HG03460 (cell line): Measurements from ENCODE around the gene OLFM3.

Experiments used
- ATAC-seq: cut with Tn5 transposase; IDR thresholded peaks from one replicate; pipeline ENCODE4 v1.9.1; 2021; ENCODE audit not compliant: unreplicated experiment

OLFM3 gene

DNA sequence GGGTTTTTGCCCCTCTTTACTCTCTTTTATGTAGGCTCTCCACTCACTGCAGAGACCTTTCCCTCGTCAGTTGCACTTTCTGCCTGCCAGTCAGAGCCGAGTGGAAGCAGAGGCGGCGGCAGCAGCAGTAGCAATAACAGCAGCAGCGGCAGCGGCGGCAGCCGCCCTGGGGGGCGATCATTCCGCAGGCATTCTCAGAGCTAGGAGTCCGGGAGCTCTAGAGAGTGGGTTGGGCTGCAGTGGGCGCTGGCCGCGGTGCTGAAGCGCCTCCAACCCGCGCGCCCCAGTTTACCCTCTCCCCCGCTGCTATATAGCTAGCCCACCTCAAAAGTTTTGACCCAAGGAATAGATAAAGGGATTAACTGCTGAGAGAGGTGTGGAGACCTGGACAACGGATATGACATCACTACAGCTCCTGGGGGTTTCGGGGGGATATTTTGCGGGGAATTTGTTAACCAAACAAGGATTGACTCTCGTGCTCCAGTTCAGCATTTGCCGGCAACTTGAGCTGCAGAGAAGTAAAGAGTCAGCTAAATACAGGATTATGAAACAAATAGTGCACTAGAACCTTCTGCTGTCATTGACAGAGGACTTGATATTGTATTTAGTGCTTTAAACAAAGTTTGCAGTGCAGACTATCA is at the start of gene OLFM3:
TSS of gene OLFM3 (minus strand) at position 102 of the 641 bp plus-strand sequence.
- ATAC-seq, result no peak

DNA sequence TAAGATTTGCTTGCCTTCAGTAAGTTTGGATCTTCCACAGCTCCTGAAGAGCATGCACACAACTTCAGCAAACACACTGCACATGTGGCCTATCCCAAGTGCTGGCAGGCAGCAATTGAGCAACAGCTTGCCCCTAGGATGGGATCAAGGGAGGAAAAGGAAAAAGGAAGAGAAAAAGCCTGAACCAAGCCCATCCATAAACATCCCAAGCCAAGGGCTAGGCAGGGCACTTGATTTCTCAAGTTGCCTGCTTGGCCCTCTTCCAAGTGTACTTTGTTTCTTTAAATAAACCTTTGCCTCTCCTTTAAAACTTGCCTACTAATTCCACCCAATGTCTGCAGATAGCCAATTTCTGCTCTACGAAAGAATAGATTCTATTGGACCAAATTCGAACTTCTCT is 49.0 kb upstream of the OLFM3 start:
- ATAC-seq, result no peak

DNA sequence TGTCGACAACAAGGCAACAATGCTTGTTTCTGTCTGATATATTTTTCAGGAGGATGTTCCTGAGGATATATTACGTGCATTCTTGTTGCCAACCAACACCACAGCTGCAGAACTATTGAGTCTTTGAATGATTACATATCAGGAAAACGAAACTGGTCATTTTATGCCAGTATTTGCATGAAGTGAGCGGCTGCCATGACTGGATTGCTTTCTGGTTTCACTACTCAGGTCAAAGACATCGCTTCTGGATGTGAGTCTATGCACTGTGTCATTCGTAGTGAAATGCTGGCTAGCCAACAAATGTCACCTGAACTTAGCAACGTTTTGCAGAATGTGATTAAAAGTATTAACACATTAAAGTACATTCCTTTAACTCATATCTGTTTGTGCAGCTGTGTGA is 35.8 kb upstream of the OLFM3 start:
- no peak for ATAC-seq

DNA sequence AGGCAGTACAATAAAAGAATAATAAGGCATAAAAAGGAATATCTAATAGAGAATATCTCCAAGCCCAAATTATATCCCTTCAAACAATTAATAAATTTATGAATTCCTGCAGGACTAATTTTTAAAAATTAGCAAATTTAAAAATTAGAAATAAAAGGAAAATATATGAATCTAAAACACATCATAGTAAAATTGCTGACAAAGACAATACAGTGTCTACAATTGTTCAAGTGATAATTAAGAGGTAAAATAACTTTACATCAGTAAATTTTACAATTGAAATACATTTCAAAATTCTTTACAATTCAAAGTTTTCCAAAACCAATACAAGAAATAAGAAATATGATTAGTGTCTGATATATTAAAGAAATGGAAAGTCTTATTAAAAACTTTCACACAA is 22.8 kb upstream of the OLFM3 start:
- ATAC-seq, result no peak

DNA sequence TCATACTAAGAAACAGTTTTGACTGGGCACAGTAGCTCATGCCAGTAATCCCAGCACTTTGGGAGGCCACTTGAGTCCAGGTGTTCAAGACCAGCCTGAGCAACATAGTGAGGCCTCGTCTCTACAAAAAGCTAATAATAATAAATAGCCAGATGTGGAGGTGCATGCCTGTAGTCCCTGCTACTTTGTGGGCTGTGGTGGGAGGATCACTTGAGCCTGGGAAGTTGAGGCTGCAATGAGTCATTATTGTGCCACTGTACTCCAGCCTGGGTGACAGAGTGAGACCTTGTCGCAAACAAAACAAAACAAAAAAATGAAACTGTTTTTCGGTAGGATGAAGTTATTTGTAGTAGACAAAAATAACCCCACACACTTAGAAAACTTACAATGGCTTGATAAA is 19.0 kb upstream of the OLFM3 start:
- ATAC-seq, result no peak

DNA sequence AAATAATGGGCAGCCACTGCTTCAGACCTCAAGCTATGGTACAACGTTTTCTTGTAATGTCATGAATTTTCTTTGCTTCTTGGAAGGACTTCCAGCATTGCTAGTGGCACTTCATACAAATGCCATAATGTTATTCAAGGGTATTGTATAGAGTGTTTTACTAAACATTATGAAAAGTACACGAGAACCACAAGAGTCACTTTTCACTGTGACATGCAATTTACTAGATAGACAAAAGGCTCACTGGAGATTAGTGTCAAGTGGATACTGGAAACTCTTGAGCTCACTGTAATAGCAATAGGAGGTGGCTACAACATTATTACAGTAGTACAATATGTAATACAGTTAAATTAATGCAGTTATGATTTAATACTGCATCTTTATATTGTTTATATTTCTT is 5.3 kb upstream of the OLFM3 start:
- ATAC-seq, result no peak

DNA sequence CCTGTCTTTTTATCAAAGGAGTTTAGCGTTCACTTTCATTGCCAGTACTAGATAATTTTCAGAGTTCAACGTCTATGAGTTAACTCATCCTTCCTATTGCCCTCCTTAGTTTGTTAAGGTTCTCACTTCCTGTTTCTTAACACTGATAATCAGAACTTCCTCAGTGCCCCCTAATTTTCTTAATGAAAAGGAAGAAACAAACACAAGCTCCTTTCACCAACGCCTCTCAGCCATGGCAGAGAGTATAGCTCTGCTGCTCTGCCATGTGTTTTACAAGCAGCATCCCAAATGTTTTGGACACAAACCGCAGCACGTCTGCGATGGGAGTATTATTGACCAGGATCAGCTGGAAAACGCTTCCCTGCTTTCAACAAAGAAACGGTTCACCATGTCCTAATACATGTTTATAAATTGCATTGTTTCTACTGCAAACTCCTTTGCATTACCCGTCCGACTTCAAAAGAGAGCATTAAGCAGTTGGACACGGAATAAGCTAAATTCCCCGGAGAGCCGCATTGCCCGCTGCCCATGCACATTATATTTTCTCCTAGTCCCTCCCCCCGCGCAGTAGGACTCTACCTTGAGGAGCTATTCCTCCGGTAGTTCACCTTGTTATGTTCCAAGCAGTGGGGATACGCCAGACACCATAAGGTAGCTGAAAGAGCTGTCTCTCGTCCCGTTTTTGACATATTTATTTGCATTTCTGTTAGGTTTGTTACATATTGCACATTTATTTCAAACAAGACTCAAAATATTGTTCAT is 561 bp downstream of the OLFM3 start:
- ATAC-seq, result no peak

DNA sequence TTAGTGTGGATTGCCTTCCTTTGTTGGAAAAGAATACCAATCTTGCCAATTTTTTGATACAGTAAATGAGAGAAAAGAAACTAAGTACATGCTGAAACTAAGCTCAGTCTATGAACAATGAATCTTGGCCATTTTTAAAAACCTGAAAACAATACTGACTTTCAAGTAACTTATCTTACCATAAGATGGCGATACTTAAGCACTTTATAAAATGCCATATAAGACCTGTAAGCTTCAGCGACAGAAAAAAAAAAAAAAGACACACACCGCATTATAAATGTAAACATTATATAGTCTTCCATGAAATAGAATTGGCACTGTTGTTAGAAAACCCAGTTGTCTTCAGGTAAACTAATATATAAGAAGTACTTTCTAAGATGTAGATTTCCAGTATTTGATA is 3.0 kb downstream of the OLFM3 start:
- ATAC-seq, result no peak

DNA sequence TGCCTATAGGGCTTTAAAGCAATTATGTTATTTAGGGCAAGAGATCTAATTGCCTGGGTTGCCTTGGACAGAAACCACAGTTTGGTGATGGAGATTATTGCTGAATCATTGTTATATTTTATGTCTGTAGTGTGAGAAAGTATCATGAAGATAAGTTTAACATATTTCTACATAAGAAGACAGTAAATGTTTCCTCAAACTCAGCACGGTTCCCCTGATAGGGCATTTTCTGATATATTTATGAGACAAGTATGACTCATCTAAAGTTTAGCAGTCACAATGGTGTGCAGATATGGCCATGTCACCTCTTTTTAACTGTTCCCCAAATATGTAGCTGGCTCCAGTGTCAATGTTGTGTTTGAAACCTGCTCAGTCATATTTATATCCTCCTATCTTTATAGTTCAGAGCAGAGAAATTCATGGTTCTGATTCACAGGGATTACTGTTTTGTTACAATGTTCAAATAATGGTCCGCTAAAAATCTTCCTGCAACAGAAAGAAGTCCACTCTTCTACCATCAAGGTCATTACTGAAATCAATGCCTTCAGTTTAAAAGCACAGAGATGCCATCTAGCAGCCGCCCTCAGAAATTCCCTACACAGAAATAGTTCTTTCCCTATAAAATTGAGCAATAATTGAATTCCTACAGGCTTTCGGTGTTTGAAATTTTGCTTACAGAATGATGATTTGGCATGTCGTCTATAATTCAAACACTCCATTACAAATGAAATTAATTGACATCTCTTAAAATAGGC is 3.7 kb downstream of the OLFM3 start:
- ATAC-seq, result no peak

DNA sequence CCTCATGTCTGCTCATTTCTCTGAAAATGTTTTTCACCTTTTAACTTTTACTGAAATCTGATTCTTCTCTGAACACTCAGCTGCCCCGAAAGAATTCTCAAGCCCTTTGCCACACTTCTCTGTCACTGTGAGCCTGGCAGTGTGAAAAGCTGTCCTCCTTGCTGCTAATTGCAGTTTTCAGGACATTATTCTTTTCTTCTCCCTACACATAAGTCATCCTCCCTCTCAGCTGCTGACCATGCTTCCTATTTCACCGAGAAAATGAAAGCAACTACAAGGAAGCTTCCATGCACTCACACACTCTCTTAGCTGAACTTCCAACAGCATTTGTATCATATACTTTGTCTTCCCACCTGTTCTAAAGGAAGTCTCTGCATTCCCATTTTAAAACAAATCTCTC is 15.8 kb downstream of the OLFM3 start:
- ATAC-seq, result no peak

DNA sequence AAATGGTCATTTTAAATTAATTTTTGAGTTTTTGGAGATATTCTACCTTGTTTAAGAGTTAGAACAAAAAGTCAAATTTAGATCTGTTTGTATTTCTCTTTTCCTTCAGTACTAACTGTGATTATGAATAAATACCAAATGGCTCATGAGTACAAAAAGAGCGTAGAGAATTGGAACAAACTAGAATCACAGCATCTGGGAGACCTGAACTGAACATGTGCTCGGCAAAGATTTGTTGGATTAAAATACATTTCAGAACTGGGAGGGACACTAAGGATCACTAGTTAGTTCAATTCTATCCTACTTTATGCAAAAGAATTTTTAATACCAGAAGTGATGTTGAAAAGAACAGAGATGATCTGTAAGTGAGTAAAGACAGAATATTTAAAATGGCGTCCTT is 19.5 kb downstream of the OLFM3 start:
- no peak for ATAC-seq

DNA sequence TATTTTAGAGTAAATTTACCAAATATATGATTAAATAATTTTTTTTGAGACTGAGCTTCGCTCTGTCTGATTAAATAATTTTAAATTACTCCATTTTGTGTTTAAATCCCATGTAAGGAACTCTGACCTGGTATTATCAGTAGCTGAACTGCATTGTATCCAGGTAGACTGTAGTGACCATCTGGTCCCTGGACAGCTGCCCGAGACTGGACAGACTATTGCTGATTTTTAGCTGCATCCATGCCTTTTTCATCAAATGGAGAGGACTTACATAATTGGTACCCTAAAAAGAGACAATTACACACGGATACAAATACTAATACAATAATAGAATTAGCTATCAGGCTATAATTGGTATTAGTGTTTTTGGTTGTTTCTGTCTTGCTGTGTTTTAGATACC is 20.6 kb downstream of the OLFM3 start:
- ATAC-seq, result no peak

DNA sequence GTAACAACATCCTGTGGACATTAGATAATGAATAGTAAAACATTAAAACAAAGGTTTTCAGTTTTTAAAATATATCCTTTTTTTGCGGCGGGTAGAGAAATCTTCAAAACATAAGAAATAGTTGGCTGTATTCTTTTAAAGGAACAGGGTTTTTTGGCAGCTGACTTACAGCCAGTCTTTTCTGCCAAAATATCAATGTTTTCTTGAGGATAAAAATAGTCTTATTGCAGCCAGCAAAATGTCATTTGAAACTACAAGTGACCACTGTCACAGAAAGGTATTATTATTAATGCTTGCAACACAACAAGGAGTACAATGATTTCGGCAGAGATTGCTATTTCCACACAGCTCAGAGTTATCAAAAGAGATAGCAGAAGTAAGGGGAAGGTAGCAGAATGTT is 21.4 kb downstream of the OLFM3 start:
- ATAC-seq, result no peak

DNA sequence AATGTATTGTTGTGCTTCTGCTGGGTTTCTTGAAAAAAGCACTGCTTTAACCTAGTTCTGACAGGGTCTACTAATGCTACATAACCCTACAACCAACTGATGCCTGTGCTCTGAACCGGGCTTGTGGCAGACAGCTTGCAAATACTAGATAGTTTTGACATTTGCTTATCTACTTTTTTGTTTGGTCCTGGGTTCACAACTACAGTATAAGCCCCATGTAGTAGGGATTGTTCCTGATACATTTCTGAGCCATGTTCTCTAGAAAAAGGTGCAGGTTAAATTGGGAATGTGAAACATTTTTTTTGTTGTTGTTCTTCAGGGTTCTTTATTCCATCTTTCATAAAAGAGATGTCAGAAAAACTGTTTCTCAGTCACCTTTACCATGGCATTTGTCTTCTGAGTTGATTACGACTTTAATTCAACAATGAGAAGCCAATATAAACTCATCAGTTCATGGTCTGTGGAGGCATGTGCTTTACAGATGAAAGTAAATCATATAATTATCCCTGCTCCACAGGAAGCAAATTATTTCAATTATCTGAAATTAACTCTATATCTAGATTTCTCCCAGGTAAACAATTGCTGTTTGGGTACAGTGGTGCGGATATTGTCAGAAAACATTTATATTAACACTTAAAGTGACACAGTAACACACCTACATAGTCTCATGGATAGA is 22.0 kb downstream of the OLFM3 start:
- ATAC-seq, result no peak

DNA sequence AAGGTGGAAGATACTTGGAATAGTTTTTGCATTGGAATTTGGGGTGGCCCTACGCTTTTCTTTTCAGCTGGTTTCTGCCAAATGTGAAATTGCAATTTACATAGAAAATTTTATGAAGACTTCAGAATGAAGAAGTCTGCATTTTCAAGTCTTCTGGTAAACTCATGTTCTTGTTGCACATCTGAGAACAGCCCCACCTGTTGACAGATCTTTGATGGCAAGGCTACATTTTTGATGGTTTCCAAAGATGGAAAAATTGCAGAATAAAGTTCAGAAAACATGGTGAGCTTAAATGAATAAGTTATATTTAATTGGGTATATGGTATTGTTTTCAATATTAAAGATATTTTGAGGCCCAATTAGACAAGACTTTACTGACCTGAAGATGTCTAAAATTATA is 25.4 kb downstream of the OLFM3 start:
- no peak for ATAC-seq

DNA sequence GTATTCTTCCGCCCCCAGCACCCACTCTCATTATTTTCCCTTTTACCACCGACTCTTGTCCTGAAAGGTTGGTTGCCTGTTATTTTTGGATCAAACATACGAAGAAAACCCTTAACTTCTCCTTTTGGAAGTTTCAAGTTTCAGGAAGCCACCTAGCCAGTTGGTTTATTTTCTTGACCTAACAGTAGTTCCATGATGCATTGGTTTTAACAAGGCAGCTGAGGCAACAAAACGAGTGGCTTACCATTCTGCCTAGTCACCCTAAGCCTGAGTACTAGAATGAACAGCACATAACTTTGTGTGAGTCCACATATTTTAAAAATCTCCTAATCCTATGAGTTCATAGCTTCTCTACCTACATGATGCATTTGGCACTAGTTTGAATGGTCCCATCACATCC is 28.9 kb downstream of the OLFM3 start:
- no peak for ATAC-seq

DNA sequence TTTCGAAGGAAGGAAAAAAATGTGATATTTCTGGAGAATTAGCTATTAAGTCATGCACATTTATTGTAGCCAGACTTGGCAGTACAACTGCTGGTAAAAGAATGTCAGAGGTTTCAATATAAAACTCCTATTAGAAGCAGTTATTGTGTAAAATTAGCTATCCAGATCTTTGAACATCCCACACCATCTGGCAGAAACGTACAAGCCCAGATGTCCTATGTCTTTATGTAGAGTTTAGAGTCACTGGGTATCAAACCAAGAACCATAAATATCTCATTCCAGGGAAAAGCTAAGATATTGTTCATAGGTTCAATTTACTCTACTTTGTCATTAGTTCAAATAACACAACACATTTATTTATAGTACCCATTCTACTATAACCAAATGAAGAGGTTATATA is 31.4 kb downstream of the OLFM3 start:
- ATAC-seq, result no peak

DNA sequence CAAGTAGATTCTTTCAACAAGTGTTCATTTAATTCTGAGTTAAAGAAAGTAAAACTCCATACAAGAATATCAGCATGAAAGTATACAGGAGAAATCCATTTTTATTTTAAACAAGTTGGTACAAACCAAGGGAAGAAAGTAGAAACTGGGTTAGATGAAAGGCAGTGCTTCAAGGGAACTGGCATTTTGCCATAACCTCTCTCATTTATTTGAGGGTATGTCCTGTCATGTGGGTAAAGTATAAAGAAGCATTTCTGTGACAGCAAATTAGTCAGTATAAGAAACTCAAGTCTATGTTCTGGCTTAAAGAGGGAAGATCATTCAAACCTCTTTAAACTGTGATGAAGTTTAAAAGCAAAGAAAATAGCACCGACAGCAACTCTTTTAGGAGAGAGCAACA is 32.0 kb downstream of the OLFM3 start:
- ATAC-seq, result no peak

DNA sequence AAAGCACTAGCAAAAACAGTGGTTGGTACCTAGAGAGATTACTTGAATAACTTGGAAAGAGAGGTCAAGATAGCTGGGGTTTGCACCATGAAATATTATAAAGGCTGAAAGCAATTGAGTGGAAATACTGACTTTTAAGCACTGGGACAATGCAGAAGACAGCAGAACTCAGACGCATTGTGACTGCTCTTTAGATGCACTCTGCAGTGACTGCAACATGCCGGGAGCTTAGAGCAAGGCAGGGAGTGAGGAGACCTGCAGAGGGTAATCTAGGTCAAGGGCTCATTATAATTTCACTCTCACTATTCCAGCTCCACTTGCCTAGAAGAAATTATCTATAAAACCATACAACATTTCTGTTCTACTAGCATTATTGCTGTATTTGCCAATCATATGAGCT is 36.6 kb downstream of the OLFM3 start:
- ATAC-seq, result no peak

DNA sequence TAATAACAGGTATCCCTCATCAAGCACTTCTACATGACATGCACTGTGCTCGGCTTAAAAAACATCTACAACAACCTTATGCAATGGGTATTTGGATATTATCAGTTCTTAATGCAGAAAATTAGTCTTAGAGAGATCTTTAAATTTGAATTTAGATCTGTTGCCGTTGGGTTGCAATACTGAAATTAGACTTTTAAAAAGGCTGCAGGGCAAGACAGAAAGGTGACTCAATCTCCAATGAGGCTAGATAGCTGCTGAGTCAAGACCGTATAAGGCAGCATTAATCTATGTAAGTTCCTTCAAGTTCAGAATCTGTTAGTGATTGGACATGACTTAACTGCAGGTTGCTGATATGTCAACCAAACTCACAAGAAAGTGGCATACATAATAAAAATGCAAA is 37.3 kb downstream of the OLFM3 start:
- ATAC-seq, result no peak

DNA sequence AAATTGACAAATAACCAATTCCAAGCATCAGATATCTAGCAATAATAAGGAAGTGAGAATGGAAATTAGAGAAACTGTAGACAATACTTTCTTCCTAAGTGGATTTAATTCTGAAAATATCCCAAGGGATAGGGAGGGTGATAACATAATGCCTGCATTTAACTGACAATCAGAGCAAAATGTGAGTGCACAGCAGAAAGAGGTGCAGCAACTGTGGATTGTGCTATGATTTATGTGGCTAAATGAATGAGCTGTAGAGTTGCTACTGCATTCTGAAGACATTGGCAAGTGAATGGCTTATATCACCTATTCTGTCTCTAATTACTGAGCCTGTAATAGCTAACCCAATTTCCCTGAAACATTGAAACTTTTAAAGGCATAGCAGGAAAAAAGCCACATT is 39.0 kb downstream of the OLFM3 start:
- no peak for ATAC-seq

DNA sequence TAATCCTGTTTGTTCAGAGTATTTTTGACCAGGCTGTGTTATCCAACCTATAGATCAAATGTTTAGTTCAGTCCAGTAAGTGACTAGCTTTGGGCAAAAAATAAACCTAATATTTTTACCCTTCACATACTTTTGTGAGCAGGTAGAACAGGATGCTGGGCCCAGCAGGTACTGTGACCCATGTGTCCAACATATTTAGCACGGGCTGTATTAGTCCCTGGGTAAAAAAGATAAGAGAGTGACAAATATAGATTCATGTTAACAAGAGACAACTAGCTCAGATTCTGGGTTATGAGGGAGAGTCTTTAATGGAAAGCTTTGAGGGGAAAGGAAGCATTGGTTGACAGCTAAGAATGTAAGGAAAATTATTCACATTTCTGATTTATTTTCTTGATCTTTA is 43.1 kb downstream of the OLFM3 start:
- no peak for ATAC-seq
